Occipital lobe (tissue), 2 donors: ENCODE results near the gene TBX10. TPM values are rescaled to one million over a fixed set of nuclear protein-coding genes. Genes with fewer than 3 reads are reported as not detected.
"Not testable (repeated sequence)": the region's sequence is repeated elsewhere in the genome, so short reads cannot be mapped to it uniquely, and the experiment has no call there.

Experiments used
- DNase-seq: peaks from one replicate; lab custom pipeline; 2025; lab: John Stamatoyannopoulos, UW
- total RNA-seq: library from RNA; depleted of rRNA; stranded (reverse); fragments of >200 nt; gene quantifications from one replicate; pipeline ENCODE4 v1.2.3, GENCODE V29; 2014

The TBX10 gene
- total RNA-seq, 1 donor from 2014 or later, result not detected

GRCh38 chr11:67632175-67632981, 7.2 kb downstream of the TBX10 start:
- DNase-seq, result no peak

DNA sequence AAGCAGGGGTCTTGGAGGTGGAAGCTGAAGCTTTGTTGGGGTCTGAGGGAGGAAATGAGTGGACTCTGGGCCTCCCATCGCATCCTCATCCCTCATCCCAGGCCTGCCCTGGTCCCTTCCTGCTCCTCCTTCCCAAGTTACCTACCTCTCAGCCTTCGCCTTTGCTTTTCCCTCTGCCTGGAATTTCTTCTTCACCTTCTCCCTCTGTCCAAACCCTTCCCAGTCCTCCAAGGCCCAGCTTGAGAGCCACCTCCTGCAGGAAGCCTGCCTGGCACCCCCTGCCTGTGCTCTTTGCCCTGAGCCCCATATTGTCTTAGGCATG, 7.7 kb downstream of the TBX10 start:
- DNase-seq, result no peak

- no peak for DNase-seq
Measured at GRCh38 chr11:67631411-67631810, 8.2 kb downstream of the TBX10 start.

DNA sequence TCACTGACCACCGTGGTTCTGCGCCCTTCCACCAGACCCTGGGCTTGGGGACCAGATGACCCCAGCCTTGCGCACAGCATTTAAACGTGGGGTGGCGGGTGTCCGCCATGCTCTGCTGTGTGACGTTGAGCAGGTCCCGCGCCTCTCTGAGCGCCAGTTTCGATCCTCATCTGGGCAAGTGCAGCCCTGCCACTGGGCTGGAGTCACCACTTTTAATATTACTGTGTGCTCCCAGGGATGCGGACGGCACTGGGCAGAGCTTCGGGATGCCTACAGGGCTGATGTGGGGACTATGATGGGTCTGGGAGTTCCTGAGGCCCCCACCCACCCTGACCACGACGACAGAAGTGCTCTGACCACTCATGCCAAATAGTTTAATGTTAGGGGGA, 8.6 kb downstream of the TBX10 start:
- DNase-seq, result no peak

DNA sequence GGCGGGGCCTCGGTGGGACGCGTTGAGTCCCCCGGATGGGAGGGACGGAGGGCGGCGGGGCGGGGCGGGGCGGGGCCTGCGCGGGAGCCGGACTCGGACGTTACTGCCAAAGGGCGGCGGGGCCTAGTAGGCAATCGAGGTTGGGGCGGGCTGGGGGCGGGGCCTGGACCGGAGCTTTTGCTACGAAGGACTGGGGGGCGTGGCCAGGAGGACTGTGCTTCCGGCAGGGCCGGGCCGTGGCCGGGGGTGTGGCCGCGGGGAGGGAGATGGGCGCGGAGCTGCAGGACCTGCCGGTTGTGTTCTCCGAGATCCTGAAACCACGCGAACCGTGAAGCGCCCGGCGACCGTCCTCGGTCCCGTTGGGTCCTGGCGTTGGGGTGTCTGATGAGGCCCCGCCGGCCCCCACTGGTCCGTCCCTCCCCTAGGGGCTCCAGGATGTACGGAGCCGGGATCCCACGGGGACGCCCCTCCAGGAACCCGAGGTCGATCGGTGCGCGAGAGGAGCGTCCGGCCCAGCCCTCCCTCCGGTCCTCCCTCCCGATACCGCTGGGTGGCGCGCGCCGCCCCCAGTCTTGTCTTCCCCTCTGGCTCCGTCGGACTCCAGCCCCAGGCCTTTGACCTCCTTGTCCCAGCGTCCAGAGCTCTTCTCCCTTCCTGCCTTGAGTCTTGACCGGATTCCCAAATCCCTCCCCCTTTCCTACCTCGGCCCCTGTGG, 9.2 kb downstream of the TBX10 start:
- DNase-seq, result peak; percentile 97

GRCh38 chr11:67629386-67630227, 10.0 kb downstream of the TBX10 start, which contains the start of gene NUDT8:
Gene NUDT8 (minus strand): TSS chr11:67629937. CDS start chr11:67629911, 26 bp downstream.
- peak; percentile 82 for DNase-seq

- no peak for DNase-seq
Measured at GRCh38 chr11:67628710-67629385, 10.7 kb downstream of the TBX10 start.

DNA sequence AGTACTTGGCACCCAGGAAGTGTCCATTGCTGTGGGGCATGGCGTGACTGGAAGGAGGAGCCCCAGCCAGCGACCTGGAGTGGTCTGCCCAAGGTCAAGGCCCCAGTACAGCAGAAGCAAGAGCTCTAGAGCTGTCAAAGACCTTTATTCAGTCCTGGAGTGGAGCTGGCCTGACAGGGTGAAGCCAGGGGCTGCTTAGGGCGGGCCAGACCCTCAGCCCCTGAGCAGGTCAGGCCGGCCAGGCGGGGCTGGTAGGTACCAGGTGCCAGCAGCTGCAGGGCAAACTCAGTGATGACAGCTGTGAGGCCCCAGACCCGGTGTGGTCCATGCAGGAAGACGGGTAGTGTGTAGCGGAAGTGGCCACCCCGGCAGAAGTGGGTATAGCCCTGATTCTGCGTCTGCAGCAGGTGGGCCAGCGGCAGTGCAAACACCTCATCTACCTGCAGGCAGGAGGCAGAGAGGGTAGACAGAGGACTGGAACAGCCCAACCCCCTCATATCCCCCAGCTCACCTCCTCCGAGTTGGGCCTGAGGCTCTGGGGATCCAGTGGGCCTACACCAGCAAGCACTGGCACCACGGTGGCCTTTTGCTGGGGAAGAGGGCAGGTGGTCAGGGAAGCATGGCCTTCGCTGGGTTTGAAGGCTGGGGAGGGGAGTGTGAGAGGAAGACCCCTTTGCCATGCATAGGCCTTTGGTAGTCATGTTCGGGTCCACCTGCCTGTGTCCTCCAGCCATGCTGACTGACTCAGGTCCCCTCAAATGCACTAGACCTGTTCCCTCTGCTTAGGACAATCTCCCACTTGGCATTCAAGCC, 11.5 kb downstream of the TBX10 start:
- no peak for DNase-seq

DNA sequence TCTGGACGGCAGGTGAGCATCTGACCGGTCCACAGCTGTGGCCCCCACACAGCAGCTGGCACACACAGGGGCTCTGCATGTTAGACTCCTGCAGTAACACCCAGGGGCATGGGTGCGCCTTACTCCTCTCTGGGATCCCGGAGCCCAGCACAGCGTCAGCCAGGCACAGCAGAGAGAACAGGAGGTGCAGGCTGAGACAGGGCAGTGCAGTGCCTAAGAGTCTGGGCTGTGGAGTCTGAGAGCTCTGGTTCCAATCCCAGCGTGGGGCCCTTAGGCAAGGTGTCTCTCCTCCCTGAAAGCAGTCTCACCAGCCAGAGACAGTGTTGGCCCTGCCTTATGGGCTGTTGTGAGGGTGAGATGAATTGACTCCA, 12.1 kb downstream of the TBX10 start:
- DNase-seq, result no peak

GRCh38 chr11:67626970-67627369, 12.6 kb downstream of the TBX10 start:
- DNase-seq, result no peak

- DNase-seq, result not testable (repeated sequence)
Measured at GRCh38 chr11:67626131-67626833, 13.3 kb downstream of the TBX10 start.

- not testable (repeated sequence) for DNase-seq
Measured at GRCh38 chr11:67623795-67624194, 15.8 kb downstream of the TBX10 start.

GRCh38 chr11:67622905-67623304, 16.7 kb downstream of the TBX10 start:
- DNase-seq, result not testable (repeated sequence)

DNA sequence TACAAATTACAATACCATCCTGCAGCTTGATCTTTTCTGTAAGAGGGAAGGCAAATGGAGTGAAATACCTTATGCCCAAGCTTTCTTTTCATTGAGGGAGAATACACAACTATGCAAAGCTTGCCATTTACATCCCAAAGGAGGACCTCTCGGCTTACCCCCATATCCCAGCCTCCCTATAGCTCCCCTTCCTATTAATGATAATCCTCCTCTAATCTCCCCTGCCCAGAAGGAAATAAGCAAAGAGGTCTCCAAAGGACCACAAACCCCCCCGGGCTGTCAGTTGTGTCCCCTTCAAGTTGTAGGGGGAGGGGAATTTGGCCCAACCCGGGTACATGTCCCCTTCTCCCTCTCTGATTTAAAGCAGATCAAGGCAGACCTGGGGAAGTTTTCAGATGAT, 17.6 kb downstream of the TBX10 start:
- DNase-seq, result not testable (repeated sequence)

- DNase-seq, result not testable (repeated sequence)
Measured at GRCh38 chr11:67620621-67621020, 18.9 kb downstream of the TBX10 start.

- DNase-seq, result not testable (repeated sequence)
Measured at GRCh38 chr11:67619683-67620618, 19.6 kb downstream of the TBX10 start.

GRCh38 chr11:67618901-67619659, 20.5 kb downstream of the TBX10 start:
- DNase-seq, result not testable (repeated sequence)
